A549 treated with RU486 at 1 μM for 4 hours (cell line): ENCODE data around the gene TPTE. TPM values are rescaled to one million over a fixed set of nuclear protein-coding genes. Genes with fewer than 3 reads are reported as not detected.

ENCODE experiments used
- total RNA-seq: library from RNA; stranded (reverse); fragments of 200-300 nt; extraction: Qiagen RNA extraction; gene quantifications from 5 replicates; pipeline ENCODE4 v1.2.3, GENCODE V29; 2022; ENCODE audit warnings: low read depth

Gene TPTE
- not detected in 5 replicates for total RNA-seq

DNA sequence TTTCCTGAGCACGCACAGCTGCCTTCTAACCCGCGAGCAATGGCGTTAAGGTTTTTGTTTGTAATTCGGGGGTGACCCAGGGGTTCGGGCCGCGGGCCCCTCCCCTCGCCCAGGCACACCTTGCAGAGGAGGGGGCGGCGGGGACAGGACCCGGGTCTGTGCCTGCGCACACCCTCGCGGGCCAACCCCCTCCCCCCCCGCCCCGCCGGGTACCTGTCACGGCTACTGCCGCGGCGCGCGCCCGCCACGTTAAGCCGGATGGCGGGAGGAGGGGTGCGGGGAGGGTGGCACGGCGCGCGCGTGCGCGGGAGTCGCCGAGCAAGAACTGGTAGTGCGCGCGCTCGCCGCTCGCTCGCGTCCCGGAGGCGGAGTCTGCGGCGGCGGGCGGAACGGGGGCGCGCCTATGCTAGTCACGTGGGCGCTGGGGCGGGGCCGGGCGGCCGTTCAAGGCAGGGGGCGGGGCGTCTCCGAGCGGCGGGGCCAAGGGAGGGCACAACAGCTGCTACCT, at the start of gene TPTE:
Gene TPTE, plus strand, starts transcription at position 493 of the 508 bp plus-strand sequence. CDS start 17,141 bp downstream, outside the sequence.

